Inflammatory macrophage treated with lipopolysaccharide for 4 hours (primary cell): ENCODE results near the gene FERD3L.

Experiments
- DNase-seq: peaks from one replicate; pipeline ENCODE4 v3.0.0-alpha.2; 2020

FERD3L gene

GRCh38 chr7:19116121-19117090 is 28.8 kb downstream of the FERD3L start:
- DNase-seq = no peak

DNA sequence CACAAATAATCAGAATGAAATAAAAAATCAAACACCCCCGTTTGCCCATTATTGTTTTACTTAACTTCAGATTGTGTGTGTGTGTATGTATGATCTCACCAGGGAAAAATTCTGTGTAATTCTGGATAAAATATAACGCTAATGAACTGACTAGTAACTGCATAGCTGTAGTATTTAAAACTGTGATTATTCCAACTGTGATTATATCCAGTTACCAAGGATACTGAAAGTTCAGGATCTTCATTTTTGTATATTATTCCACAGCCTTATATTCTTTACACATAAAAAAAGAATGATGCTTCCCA is 30.7 kb downstream of the FERD3L start:
- no peak for DNase-seq

- no peak for DNase-seq
Observed at GRCh38 chr7:19113855-19114550, 31.2 kb downstream of the FERD3L start.

DNA sequence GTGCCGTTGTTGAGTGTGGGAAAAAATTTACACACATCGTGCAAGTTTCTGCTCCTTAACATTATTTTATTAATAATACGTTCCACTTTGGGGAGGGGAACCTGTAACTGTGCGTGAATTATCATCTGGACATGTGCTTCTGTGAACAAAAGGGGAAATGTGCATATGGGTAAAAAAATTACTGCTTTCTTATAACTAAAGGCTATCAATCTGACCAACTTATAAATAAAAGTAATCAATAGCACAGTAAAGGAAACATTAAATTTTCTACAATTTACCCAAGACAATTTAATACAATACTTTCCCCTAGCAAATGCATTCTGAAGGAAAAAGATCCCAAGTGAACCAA is 32.2 kb downstream of the FERD3L start:
- DNase-seq = no peak

DNA sequence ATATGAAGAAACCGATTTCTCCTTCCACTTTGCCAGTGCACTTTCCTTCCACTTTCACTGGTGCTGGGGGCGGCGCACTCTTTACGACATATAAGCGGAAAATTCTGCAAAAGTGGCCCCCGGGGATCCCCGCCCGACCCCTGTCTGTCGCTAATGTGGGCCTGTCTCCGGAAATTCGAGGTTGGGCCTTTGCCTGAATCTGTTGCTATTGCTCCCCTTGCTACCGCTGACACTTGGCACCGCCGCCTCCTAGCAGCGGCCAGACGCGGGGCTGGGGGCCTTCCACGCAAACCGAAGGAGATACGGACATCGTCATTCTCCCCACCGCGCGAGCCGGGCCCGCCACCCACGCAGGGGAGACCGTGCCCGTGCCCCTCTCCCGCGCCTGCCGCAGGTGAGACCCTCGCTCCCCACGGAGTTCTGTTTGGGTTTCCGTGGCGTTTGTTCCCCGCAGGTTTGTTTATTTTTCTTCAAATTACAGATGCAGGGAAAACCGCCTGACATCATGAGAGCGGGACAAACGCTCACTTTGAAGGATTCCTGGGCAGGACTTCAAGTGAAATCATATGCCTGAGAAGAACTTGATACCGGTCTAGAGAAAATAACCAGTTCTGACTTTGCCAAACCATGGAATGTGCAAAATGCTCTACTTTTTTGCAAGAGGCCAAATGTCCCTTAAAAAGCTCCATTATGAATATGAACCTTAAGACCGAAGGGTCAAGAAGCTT is 32.8 kb downstream of the FERD3L start:
- DNase-seq = peak; percentile 49

DNA sequence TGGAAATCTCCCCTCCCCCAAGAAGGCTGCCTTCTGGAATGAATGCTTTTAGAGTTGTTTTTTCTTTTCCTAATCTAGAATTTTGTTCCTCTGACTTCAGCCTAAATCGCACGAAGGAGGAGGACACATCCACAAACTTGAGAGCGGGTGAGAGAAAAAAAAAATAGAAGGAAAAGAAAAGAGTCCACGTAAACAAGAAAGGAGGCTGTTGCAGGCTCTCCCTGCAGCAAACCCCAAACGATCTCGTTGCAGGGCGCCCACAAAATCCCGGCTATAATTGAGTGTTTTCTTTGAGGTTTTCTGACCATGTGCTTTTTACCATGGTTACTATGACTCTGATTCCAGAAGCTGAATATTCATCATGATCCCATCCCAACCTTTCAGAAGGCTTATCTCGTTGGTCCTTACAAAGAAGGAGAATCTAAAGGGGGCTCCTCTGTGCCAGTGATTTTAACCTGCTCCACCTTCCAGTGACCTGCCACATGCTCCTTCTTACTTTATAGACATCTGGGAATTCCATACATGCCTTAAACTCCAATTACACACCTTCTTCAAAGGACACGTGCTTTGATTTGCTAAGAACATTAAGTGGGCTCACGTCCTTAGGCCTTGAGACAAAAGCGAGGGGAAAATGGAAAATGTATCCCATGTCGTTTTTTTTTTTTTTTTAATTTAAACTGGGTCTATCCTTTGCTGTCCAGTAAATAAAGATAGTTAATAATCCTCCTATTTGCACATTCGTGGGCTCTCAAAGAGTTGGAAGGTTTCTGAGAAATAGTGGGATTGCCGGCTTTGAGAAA is 33.5 kb downstream of the FERD3L start:
- DNase-seq = no peak

DNA sequence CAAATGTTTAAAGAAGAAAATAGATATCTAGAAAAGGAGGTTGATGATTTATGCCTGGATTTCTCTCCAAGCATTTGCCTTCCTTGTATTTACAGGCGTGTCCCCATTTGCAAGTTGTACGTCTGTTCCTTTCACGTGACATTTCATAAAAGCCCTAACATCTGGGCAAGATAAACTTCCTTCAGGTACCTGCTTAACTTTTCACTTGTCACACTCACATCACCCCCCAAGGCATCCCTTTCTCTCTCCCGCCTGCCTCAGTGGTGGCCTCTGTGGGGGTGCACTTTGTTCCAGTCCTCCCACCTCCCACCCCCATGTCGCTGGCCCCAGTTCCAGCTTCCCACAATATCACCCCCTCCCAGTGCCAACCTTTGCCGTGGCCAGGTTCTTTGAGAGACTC is 34.4 kb downstream of the FERD3L start:
- no peak for DNase-seq

DNA sequence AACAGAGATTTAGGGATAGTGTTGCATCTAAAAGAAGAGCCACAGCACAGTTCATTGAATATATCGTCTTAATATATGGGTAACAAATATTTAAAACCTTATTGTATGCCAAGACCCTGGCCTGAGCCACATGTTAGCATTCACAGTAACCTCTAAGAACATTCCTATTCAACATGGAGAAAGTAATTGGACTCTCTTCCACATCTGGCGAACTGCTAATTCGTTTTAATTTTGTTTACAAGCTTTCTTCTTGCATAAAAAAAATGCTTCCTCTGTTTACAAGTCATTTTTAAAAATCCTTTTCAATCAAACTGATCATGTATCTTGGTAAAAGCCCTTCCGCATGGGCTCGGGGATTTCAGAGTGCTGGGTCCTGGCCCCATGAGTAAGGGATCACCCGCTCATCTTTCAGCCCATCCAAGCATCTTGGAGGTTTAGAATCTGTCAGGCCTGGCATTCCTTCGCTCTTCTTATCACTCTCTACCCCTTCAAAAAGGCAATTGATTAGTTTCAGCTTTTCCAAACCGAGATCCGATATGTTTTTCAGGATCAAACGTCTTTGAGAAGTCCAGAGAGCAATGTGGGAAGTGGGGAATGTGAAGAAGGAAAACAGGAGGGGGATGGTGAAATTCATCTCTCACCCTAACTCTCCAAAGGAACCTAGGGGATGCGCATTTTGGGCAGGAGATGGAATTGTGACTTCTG is 35.0 kb downstream of the FERD3L start:
- DNase-seq = no peak

- DNase-seq = no peak
Observed at GRCh38 chr7:19109000-19109946, 35.9 kb downstream of the FERD3L start.

DNA sequence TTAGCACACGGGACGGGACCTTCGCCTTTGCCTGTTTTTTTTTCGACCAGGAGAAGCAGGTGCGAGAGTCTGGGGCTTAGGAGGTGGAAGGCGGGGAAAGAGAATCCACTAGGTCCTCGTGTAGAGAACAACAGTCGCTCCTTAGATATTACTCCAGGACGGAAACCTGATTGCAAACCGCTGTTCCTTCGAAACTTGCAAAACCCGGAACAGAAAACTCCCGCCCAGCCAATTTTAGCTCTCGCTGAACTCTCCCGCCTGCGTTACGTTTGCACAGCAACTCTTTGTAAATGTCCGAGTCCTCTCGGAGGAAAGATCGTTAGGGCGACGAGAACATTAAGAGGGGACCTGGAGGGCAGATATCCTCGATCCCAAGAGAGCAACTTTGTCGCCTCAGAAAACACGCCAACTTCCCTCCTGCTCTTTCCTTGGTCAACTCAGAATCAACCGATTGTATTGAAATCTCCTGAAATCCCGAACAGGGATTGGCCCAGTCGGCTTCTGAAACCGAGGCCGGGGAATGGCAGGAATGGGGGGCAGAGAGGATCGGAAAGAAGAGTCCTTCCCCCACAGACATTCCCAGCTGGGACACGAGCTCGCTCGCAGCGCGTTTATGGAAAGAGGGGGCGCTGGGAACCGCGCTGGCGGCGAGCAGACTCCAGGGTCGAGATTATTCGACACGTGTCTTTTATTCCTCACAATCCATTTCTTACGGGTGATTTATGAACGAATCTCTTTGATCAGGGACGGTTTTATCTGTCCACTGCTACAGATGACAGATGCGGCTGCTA is 37.7 kb downstream of the FERD3L start:
- peak; percentile 55 for DNase-seq

DNA sequence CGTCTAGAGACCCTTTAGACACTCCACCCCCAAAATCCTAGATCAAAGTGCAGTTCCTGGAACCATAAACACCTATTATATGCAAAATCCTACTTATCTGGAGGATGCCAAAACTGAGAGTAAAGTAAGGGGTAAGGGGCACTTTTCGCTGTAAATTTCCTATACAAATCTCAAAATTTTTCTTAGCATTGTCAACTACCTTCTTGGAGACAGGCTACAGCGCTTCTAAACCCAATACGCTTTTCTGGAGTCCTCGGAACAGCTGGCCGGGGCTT is 38.2 kb downstream of the FERD3L start:
- DNase-seq = no peak

- no peak for DNase-seq
Observed at GRCh38 chr7:19106241-19107080, 38.8 kb downstream of the FERD3L start.

- DNase-seq = no peak
Observed at GRCh38 chr7:19105546-19105945, 39.7 kb downstream of the FERD3L start.

GRCh38 chr7:19104811-19105210 is 40.4 kb downstream of the FERD3L start:
- no peak for DNase-seq

DNA sequence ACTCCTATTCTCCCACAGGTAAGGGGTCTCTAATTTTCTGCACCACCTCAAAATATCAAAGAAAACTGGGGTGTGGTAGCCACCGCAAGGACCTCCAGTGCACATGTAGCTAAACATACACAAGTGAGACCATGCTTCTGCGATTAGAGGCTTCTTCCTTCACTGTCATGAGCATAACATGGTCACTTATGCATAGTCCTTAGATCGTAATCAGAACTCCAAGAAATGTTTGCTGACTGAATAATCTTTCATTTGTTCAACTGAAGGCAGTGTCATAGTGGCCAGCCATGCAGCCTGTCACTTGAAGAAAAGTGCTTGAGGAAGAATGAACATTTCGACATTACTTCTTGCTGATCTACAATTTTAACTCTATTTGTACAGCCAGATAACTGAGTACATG is 42.3 kb downstream of the FERD3L start:
- DNase-seq = no peak

DNA sequence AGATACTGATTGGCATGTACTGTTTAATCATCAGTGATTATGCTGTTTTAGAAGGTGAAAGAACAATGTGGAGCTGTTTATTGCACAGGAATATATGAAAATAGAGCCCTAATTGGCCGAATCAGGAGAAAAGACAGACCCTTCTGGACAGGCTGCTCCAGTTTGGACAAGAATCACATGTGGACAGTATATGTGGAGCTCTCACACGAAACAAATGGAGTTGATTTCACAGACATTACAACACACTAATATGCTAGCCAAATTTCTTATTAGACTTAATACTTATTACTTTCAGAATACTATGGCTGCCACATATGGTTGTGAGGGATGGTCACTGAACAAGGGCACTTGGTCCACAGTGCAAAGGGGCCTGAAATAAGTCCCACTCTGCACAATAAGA is 43.3 kb downstream of the FERD3L start:
- DNase-seq = no peak

- DNase-seq = no peak
Observed at GRCh38 chr7:19101472-19101871, 43.7 kb downstream of the FERD3L start.

- DNase-seq = no peak
Observed at GRCh38 chr7:19099924-19100323, 45.3 kb downstream of the FERD3L start.

DNA sequence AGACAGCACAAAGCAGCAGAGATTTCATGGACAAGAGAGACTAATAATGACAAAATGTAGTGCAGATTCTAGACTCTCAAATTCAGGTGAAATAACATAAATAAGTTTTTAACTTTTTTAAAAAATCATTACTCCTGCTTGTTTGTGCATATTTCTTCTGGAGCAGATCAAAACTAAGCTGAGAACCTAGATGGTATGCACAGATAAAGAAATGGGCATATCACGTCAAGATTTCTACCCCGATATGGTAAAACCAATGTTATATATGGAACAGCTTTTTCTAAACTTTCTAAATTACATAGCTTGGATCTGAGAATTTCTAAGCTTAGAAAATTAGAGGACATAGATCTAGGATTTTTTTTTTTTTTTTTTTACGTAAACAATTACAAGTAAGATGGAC is 46.0 kb downstream of the FERD3L start:
- no peak for DNase-seq

DNA sequence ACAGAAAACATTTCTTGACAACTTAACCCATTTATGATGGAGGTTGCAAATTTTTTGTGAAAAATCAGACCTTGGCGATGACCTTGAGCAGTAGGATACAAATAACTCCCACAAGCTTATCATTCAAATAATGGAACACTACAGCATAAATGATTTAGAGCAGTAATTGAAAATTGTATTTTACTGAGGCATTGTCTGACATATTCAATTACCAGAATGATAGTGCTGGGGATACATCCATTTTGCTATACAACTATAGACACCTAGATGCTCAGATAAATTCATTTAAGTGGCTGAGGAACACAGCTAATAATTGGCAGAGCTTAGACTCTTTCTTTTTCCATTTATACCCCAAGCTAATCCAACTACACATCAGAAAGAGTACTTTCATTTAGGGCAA is 46.7 kb downstream of the FERD3L start:
- DNase-seq = no peak
